GM21723 (cell line): Measurements from ENCODE around the gene NCCRP1.
"Not testable (repeated sequence)": the region's sequence is repeated elsewhere in the genome, so short reads cannot be mapped to it uniquely, and the experiment has no call there.

ENCODE experiments used
- ATAC-seq: cut with Tn5 transposase; IDR thresholded peaks from one replicate; pipeline ENCODE4 v1.9.1; 2021; ENCODE audit warnings: mild to moderate bottlenecking, moderate library complexity; ENCODE audit not compliant: unreplicated experiment

The NCCRP1 gene

GRCh38 chr19:39243741-39244140, 47.0 kb downstream of the NCCRP1 start:
- not testable (repeated sequence) for ATAC-seq

DNA sequence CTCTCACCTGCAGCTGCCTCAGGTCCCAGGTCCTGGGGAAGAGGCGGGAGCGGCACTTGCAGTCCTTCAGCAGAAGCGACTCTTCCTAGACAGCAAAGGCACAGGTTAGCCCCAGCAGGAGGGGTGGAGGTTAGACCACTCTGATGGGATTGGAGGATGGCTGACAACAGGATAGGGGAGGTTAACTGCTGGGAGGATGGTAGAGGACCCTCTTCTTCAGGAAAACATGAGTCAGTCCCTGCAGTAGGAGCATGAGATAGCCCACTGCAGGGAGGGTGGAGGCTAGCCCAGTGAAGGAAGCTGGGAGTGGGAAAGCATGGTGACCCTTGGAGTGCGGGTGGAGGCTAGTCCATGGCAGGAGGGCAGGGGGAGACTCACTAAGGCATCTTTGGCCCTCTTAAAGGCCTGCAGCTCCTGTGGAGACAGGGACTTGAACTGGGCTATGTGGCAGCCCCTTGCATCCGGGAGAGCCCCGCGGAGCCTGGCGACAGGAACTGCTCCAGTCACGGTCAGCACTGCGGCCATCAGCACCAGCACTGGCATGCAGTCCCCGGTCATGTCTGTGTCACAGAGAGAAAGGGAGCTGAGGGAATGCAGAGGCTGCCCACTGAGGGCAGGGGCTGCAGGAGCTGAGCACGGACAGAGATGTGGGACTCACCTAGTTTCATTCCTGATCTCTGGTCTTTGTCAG, 47.8 kb downstream of the NCCRP1 start, which contains the start of gene IFNL3:
Gene IFNL3, minus strand, starts transcription at position 597 of the 691 bp plus-strand sequence. Its CDS starts 39 bp downstream, at position 558.
- ATAC-seq: not testable (repeated sequence)

DNA sequence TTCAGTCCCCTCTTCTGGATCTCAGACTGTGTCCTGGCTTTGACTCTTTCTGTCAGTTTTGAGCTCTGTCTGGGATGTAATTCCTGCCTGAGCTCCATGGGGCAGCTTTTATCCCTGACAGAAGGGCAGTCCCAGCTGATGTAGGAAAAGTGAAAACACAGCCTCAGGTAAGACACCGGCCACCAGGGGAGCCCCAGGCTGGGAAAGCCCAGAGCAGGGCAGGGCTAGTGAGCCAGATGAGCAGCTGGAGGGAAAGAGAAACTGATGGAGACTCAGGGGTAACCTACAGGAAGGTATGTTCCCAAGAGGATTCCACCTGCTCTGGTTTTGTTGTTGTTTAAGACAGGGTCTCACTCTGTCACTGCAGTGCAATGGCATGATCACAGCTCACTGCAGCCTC, 48.4 kb downstream of the NCCRP1 start:
- not testable (repeated sequence) for ATAC-seq

DNA sequence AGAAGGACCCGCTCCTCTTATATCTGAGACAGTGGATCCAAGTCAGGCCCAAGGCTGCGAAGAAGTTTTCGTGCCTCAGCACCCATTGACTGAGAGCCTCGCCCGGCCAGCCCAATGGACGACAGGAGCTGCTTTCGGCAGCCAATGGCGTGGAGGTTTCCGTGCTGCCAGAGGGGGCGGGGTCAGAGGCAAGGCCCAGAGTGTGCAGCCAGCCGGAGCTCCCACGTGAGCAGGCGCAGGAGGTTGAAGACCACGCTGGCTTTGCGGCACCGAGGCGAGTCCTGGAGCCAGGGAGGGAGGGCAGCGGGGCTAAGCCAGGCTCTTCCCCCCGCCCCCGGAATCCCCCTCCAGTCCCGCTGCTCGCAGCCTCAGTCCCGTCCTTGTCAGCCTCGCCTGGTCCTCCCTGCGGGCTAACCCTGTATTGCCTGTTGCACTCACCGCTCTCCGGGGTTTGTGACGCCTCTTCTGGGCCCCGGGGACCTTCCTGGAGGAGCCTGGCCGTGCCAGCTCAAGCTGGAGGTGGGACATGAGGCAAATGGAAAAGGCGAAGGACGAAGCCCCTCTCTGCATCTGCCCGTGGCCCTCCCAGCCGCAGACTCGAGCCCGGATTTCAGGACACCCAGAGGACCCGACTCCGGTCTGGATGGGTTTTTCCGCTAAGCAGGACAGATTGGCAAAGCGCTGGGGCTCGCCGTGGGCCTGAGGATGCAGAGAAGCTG, 50.3 kb downstream of the NCCRP1 start:
- no peak for ATAC-seq

GRCh38 chr19:39247701-39248664, 51.2 kb downstream of the NCCRP1 start:
- no peak for ATAC-seq

GRCh38 chr19:39248806-39249205, 52.0 kb downstream of the NCCRP1 start, which contains the start of gene IFNL4:
IFNL4 (minus strand) TSS chr19:39248856.
- no peak for ATAC-seq

- no peak for ATAC-seq
Observed at GRCh38 chr19:39251081-39251480, 54.3 kb downstream of the NCCRP1 start.
